Transverse colon (tissue), 4 donors: ENCODE measurements around the gene GPR158. TPM values are rescaled to one million over a fixed set of nuclear protein-coding genes. Genes with fewer than 3 reads are reported as not detected.

Experiments
- DNase-seq: peaks from one replicate; pipeline ENCODE4 v3.0.0-alpha.2; 2019
- H3K27ac ChIP-seq, 4 donors: fragments of 200-600 bp; sonication (generic); 2 replicates each; pipeline ENCODE4 v1.5.1; 2016 to 2018; ENCODE audit warnings: inconsistent platforms in 4 of 4
- H3K27me3 ChIP-seq: fragments of 200-600 bp; sonication (generic); 2 replicates; pipeline ENCODE4 v1.5.1; 2017; ENCODE audit warnings: inconsistent platforms
- H3K36me3 ChIP-seq, 4 donors: fragments of 200-600 bp; sonication (generic); 2 replicates each; pipeline ENCODE4 v1.5.1; 2017 to 2019; ENCODE audit warnings: inconsistent platforms in 4 of 4
- H3K4me1 ChIP-seq, 4 donors: fragments of 200-600 bp; sonication (generic); 2 replicates each; pipeline ENCODE4 v1.5.1; 2017 to 2020; ENCODE audit warnings: inconsistent platforms in 4 of 4
- H3K4me3 ChIP-seq, 4 donors: fragments of 200-600 bp; sonication (generic); 1 replicate in 1 of 4; 2 replicates in 3 of 4; pipeline versions ENCODE4 v1.5.1 to v1.6.1; 2017 to 2019; ENCODE audit warnings: inconsistent platforms in 4 of 4
- H3K9me3 ChIP-seq, 2 donors: fragments of 200-600 bp; sonication (generic); 2 replicates each; pipeline ENCODE4 v1.5.1; 2017 to 2019; ENCODE audit warnings: inconsistent platforms in 2 of 2
- EP300 ChIP-seq: sonication (generic); formaldehyde crosslinking; IDR thresholded peaks from one replicate; pipeline ENCODE4 v1.6.1; 2017; ENCODE audit warnings: antibody characterized with exemption, low read depth
- POLR2A ChIP-seq: fragments of 450-650 bp; IDR thresholded peaks from one replicate; pipeline ENCODE4 v1.6.1; 2016; ENCODE audit warnings: antibody characterized with exemption, mild to moderate bottlenecking, moderate library complexity
- POLR2AphosphoS5 ChIP-seq, 3 donors: sonication (generic); formaldehyde crosslinking; IDR thresholded peaks; one replicate each; pipeline ENCODE4 v1.6.1; 2016; ENCODE audit warnings: antibody characterized with exemption in 3 of 3
- WGBS, 2 donors: methylation state at CpG; one replicate each; pipeline ENCODE4 v1.1.5; 2018; ENCODE audit warnings: low coverage in 1 of 2; 5-methylcytosine and 5-hydroxymethylcytosine counted together
- in situ Hi-C, 4 donors: fragments of 200-750 bp; cut with MboI; loops; one replicate each; pipeline versions ENCODE4 v1.15.0 to v1.15.1; 2017; ENCODE audit warnings: low sequenced_read_pairs in 3 of 4, low pct_ligation_motif_present in 1 of 4, low pct_unique_long_range_greater_than_20kb in 1 of 4
- intact Hi-C: fragments of 100-400 bp; cut with DNase I; formaldehyde crosslinking; loops from one replicate; pipeline ENCODE4 v1.15.1; 2023; ENCODE audit warnings: low total_unique reads
- total RNA-seq, 4 donors: library from RNA; depleted of rRNA; stranded (reverse); fragments of >200 nt; gene quantifications; one replicate each; pipeline ENCODE4 v1.1.0, GENCODE V29; 2016
- TF ChIP-seq, protein P1 (sequence below), 5 experiments: fragments of 200-600 bp in 3 of 5; fragments of 450-650 bp in 2 of 5; sonication (generic) in 3 of 5; IDR thresholded peaks; 1 replicate in 2 of 5; 2 replicates in 3 of 5; pipeline ENCODE4 v1.5.1; 2016 to 2017; ENCODE audit warnings: antibody characterized with exemption in 5 of 5, inconsistent platforms in 3 of 5, mild to moderate bottlenecking in 2 of 5, moderate library complexity in 1 of 5

Gene GPR158
- total RNA-seq, 4 donors from 2014 or later = 0.16 to 0.27 TPM; not detected in 2

DNA sequence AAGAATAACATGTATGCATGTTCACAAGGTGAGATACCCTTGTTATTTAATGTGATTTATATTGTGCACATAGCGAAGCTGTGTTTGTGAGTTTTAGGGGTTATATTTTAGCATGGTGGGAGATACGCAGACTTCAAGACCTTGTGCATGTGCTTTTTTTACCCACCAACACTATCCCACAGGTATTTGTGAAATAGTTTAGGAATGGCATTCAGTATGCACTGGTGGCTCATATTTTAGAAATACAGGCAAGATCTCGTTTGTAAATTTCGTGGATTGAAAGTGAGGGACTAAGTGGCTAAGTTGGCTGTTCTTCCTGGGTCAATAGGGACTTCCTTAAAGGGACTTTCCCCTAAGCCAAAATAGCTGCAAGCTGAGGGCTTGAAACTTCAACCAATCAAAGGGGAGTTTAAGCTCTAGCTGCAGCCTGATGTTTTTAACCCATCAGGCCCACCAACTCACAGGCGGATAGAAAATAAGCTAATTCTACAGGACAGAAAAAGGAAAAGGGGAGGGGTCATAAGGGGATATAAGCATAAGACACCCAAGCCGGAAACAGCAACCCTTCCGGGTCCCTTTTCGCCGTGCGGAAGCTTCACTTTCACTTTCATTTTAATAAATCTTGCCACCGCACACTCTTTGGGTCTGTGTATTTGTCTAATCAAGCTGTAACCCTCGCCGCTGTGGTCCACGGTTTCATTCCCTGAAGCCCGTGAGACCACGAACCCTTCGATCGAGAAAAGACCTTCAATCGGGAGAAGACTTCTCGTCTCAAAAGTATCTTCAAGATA, 291.0 kb downstream of the GPR158 start:
- Histone ChIP-seq H3K27me3 (no peaks in the 10 kb centered on the region), H3K36me3 (no peaks in the 10 kb centered on the region), H3K4me1 (no peaks in the 10 kb centered on the region), H3K9me3 (no peaks in the 10 kb centered on the region), H3K27ac (no peak overlapping the region), H3K4me3 (no peak overlapping the region)
- TF ChIP-seq POLR2AphosphoS5 (IDR thresholded peaks at IDR 0.05) (no peak), POLR2A (no peak)
- in situ Hi-C loops (no loop called here), intact Hi-C loops (no loop called here)
- WGBS, 2 donors = 87 to 95% methylated on average over 11 to 20 of the region's 20 CpGs
- DNase-seq = no peak

DNA sequence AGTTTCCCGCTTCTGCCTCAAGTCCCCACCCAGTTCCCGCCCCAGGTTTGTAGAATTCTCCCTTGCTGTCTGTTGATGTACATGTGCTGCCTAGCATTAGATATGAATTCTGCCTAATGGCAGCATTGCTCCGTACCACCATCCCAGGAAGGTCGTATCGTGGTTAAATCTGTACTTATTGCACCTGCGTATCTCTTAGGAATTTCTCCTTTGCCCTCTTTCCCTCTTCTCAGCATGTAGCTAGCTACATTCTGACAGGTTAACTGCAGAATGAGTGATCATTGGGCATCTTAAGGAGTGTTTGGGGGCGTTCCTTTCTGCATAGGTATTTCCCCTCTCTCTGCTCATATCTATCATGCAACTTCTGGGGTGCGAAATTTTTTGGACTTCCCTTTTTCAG, 293.1 kb downstream of the GPR158 start:
- Histone ChIP-seq H3K27ac (no peak overlapping the region), H3K4me3 (no peak overlapping the region), H3K36me3 (no peaks in the 10 kb centered on the region), H3K27me3 (no peaks in the 10 kb centered on the region), H3K4me1 (no peaks in the 10 kb centered on the region), H3K9me3 (no peaks in the 10 kb centered on the region)
- in situ Hi-C loops = no loop called here
- TF ChIP-seq POLR2AphosphoS5 (IDR thresholded peaks at IDR 0.05) = no peak
- no peak for TF ChIP-seq EP300
- TF ChIP-seq POLR2A = no peak
- TF ChIP-seq, protein P1, sequence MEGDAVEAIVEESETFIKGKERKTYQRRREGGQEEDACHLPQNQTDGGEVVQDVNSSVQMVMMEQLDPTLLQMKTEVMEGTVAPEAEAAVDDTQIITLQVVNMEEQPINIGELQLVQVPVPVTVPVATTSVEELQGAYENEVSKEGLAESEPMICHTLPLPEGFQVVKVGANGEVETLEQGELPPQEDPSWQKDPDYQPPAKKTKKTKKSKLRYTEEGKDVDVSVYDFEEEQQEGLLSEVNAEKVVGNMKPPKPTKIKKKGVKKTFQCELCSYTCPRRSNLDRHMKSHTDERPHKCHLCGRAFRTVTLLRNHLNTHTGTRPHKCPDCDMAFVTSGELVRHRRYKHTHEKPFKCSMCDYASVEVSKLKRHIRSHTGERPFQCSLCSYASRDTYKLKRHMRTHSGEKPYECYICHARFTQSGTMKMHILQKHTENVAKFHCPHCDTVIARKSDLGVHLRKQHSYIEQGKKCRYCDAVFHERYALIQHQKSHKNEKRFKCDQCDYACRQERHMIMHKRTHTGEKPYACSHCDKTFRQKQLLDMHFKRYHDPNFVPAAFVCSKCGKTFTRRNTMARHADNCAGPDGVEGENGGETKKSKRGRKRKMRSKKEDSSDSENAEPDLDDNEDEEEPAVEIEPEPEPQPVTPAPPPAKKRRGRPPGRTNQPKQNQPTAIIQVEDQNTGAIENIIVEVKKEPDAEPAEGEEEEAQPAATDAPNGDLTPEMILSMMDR (IDR thresholded peaks at IDR 0.05) = no peak
- intact Hi-C loops = no loop called here
- no peak for DNase-seq
- 65 to 75% methylated on average over 8 of the region's 8 CpGs for WGBS, 2 donors

DNA sequence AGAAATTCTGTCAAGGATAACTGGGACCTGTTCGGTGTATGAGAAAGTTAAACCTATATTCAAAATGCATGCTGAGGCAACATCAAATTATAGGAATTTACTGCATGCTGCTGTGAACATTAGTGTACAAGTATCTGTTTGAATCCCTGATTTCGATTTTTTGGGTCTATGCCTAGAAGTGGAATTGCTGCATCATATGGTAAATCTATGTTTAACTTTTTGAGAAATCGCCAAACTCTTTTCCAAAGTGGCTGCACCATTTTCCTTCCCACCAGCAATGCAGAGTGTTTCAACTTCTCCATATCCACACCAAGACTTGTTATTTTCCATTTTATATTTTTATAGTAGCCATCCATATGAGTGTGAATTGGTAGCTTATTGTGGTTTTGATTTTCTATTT, 306.7 kb downstream of the GPR158 start:
- Histone ChIP-seq H3K27ac (no peak overlapping the region), H3K9me3 (no peaks in the 10 kb centered on the region), H3K4me3 (no peak overlapping the region), H3K4me1 (no peaks in the 10 kb centered on the region), H3K36me3 (no peaks in the 10 kb centered on the region), H3K27me3 (no peaks in the 10 kb centered on the region)
- intact Hi-C loops (no loop called here), in situ Hi-C loops (no loop called here)
- TF ChIP-seq POLR2AphosphoS5 (IDR thresholded peaks at IDR 0.05) (no peak), POLR2A (no peak), EP300 (no peak)
- TF ChIP-seq, protein P1 (IDR thresholded peaks at IDR 0.05) = no peak
- DNase-seq = no peak
- 68 to 76% methylated on average over 3 of the region's 3 CpGs for WGBS, 2 donors

DNA sequence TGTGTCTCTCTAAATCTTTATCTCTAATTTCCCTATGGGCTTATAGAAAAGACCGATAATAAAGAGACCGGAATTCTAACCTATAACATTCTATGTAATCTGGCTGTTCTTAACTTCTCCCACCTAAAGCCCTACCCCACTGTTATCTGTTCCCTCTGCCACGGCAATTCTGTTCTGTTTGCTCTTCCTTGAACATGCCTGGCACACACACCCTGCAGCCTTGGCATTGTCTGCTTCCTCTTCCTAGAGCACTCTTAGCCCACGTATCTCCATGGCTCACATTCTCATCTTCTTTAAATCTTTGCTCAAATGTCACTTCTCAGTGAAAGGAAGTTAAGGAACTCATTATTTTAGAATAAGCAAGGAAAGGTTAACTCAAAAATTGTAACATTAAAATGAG, 309.2 kb downstream of the GPR158 start:
- no peak for TF ChIP-seq POLR2A
- Histone ChIP-seq H3K27me3 (no peaks in the 10 kb centered on the region), H3K27ac (no peak overlapping the region), H3K36me3 (no peaks in the 10 kb centered on the region), H3K4me3 (no peak overlapping the region), H3K4me1 (no peaks in the 10 kb centered on the region), H3K9me3 (no peaks in the 10 kb centered on the region)
- 54 to 55% methylated on average over 4 of the region's 4 CpGs for WGBS, 2 donors
- in situ Hi-C loops = no loop called here
- intact Hi-C loops = no loop called here
- DNase-seq = no peak

DNA sequence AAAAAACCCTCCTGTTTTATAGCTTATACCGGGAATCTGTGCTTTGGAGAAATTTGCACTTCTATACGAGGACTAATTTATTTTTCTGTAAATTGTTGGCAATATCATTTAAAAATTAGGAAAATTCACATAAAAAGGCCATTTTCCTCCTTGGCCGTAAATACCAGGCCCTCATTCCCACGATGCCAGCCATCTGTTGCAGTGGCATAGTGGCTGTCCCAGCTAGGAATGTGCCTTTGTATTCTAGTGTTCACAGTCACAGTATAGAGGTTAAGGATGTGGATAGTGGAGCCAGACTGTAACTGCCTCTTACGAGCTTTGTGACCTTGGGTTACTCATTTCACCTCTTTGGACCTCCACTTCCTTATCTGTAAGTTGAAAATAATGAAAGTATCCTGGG, 312.5 kb downstream of the GPR158 start:
- Histone ChIP-seq H3K27ac (no peak overlapping the region), H3K4me1 (no peaks in the 10 kb centered on the region), H3K36me3 (no peaks in the 10 kb centered on the region), H3K9me3 (no peaks in the 10 kb centered on the region), H3K27me3 (no peaks in the 10 kb centered on the region), H3K4me3 (no peak overlapping the region)
- DNase-seq = no peak
- intact Hi-C loops = no loop called here
- in situ Hi-C loops = no loop called here
- WGBS, 2 donors = 84 to 91% methylated on average over 4 to 5 of the region's 5 CpGs
- TF ChIP-seq EP300 = no peak
- no peak for TF ChIP-seq POLR2A
- no peak for TF ChIP-seq POLR2AphosphoS5 (IDR thresholded peaks at IDR 0.05)
- TF ChIP-seq, protein P1 (IDR thresholded peaks at IDR 0.05) = no peak
